Measurements from ENCODE around the gene LRP1B.
A peak's percentile ranks its signal among the peaks of the same experiment; 100 is the strongest.

Gene LRP1B

GRCh38 chr2:140863713-140864112 is 1267.1 kb downstream of the LRP1B start:
- DNase-seq = no peak

- DNase-seq = no peak
Observed at GRCh38 chr2:140862181-140862580, 1268.6 kb downstream of the LRP1B start.

- DNase-seq = no peak
Observed at GRCh38 chr2:140861666-140862065, 1269.2 kb downstream of the LRP1B start.

GRCh38 chr2:140855471-140855870 is 1275.3 kb downstream of the LRP1B start:
- DNase-seq = no peak

- no peak for DNase-seq
Observed at GRCh38 chr2:140851258-140851981, 1279.4 kb downstream of the LRP1B start.

- no peak for DNase-seq
Observed at GRCh38 chr2:140843186-140843585, 1287.6 kb downstream of the LRP1B start.

GRCh38 chr2:140842110-140842509 is 1288.7 kb downstream of the LRP1B start:
- DNase-seq = no peak

- DNase-seq = no peak
Observed at GRCh38 chr2:140841141-140841540, 1289.7 kb downstream of the LRP1B start.

GRCh38 chr2:140836826-140837225 is 1294.0 kb downstream of the LRP1B start:
- no peak for DNase-seq

- no peak for DNase-seq
Observed at GRCh38 chr2:140835079-140835478, 1295.7 kb downstream of the LRP1B start.

GRCh38 chr2:140814141-140814540 is 1316.7 kb downstream of the LRP1B start:
- no peak for DNase-seq

- no peak for DNase-seq
Observed at GRCh38 chr2:140808820-140809219, 1322.0 kb downstream of the LRP1B start.

- DNase-seq = no peak
Observed at GRCh38 chr2:140808211-140808610, 1322.6 kb downstream of the LRP1B start.

- DNase-seq = no peak
Observed at GRCh38 chr2:140804700-140805260, 1326.0 kb downstream of the LRP1B start.

- no peak for DNase-seq
Observed at GRCh38 chr2:140801311-140801710, 1329.5 kb downstream of the LRP1B start.

GRCh38 chr2:140797718-140798117 is 1333.1 kb downstream of the LRP1B start:
- DNase-seq = no peak

GRCh38 chr2:140791802-140792201 is 1339.0 kb downstream of the LRP1B start:
- no peak for DNase-seq

- DNase-seq = peak; percentile 12
Observed at GRCh38 chr2:140786585-140786984, 1344.2 kb downstream of the LRP1B start.

GRCh38 chr2:140775411-140775810 is 1355.4 kb downstream of the LRP1B start:
- DNase-seq = no peak

- DNase-seq = no peak
Observed at GRCh38 chr2:140770645-140771044, 1360.2 kb downstream of the LRP1B start.

- no peak for DNase-seq
Observed at GRCh38 chr2:140761807-140762206, 1369.0 kb downstream of the LRP1B start.

- DNase-seq = peak; percentile 22
Observed at GRCh38 chr2:140759426-140760156, 1371.2 kb downstream of the LRP1B start.

- no peak for DNase-seq
Observed at GRCh38 chr2:140747665-140748064, 1383.2 kb downstream of the LRP1B start.

GRCh38 chr2:140747090-140747489 is 1383.7 kb downstream of the LRP1B start:
- DNase-seq = no peak

Data from NCI-H2107 (cell line).